ENCODE data around the gene MYO7B. TPM values are rescaled to one million over a fixed set of nuclear protein-coding genes. Genes with fewer than 3 reads are reported as not detected.

MYO7B gene
- total and polyA plus RNA-seq, 4 donors, result 0.51 to 4.7 (median 1.9) TPM

GRCh38 chr2:127627740-127628571 lies 92.5 kb downstream of the MYO7B start:
- Histone ChIP-seq H3K4me1 (ENCODE audit: control insufficient read depth in 5 of 5, insufficient read depth in 5 of 5, low read length in 5 of 5) (peaks cover 0 to 10% (median 0%) of the 10 kb centered on the region in 5 donors), H3K36me3 (ENCODE audit: control insufficient read depth in 4 of 4, insufficient read depth in 4 of 4, low read length in 4 of 4) (no peaks in the 10 kb centered on the region), H3K27ac (ENCODE audit: low read depth in 1 of 2, low read length in 1 of 2) (no peak overlapping the region), H3K9ac (ENCODE audit: insufficient read depth in 1 of 2, low read length in 2 of 2) (no peak overlapping the region), H3K9me3 (ENCODE audit: control insufficient read depth in 4 of 4, insufficient read depth in 3 of 4, low read length in 3 of 4) (peaks cover 0 to 2% (median 0%) of the 10 kb centered on the region in 4 donors), H3K27me3 (ENCODE audit: control insufficient read depth in 3 of 3, insufficient read depth in 3 of 3, low read length in 2 of 3) (no peaks in the 10 kb centered on the region), H3K4me3 (no peak overlapping the region)
- WGBS, 2 donors, result 89 to 94% methylated on average over 18 of the region's 18 CpGs
- ATAC-seq (ENCODE audit: insufficient read depth, low FRiP score), result no peak
- no peak for DNase-seq
- TF ChIP-seq CTCF (IDR thresholded peaks at IDR 0.05; ENCODE audit: control extremely low read depth, extremely low read depth), result no peak

GRCh38 chr2:127628767-127629614 lies 93.5 kb downstream of the MYO7B start:
- no peaks in the 10 kb centered on the region for H3K27me3 ChIP-seq (ENCODE audit: control insufficient read depth in 3 of 3, insufficient read depth in 3 of 3, low read length in 2 of 3)
- TF ChIP-seq CTCF (IDR thresholded peaks at IDR 0.05; ENCODE audit: control extremely low read depth, extremely low read depth), result no peak
- peaks cover 0 to 2% (median 0%) of the 10 kb centered on the region in 4 donors for H3K9me3 ChIP-seq (ENCODE audit: control insufficient read depth in 4 of 4, insufficient read depth in 3 of 4, low read length in 3 of 4)
- no peaks in the 10 kb centered on the region for H3K36me3 ChIP-seq (ENCODE audit: control insufficient read depth in 4 of 4, insufficient read depth in 4 of 4, low read length in 4 of 4)
- no peak overlapping the region for H3K4me3 ChIP-seq
- H3K9ac ChIP-seq (ENCODE audit: insufficient read depth in 1 of 2, low read length in 2 of 2), result no peak overlapping the region
- DNase-seq (no peak), ATAC-seq (ENCODE audit: insufficient read depth, low FRiP score) (no peak)
- 82 to 86% methylated on average over 17 of the region's 17 CpGs for WGBS, 2 donors
- H3K4me1 ChIP-seq (ENCODE audit: control insufficient read depth in 5 of 5, insufficient read depth in 5 of 5, low read length in 5 of 5), result peaks cover 0 to 17% (median 0%) of the 10 kb centered on the region in 5 donors
- H3K27ac ChIP-seq (ENCODE audit: low read depth in 1 of 2, low read length in 1 of 2), result no peak overlapping the region

GRCh38 chr2:127629637-127630036 lies 94.2 kb downstream of the MYO7B start:
- Histone ChIP-seq H3K27ac (ENCODE audit: low read depth in 1 of 2, low read length in 1 of 2) (no peak overlapping the region), H3K9ac (ENCODE audit: insufficient read depth in 1 of 2, low read length in 2 of 2) (no peak overlapping the region), H3K9me3 (ENCODE audit: control insufficient read depth in 4 of 4, insufficient read depth in 3 of 4, low read length in 3 of 4) (peaks cover 0 to 2% (median 0%) of the 10 kb centered on the region in 4 donors), H3K4me3 (no peak overlapping the region), H3K36me3 (ENCODE audit: control insufficient read depth in 4 of 4, insufficient read depth in 4 of 4, low read length in 4 of 4) (no peaks in the 10 kb centered on the region), H3K27me3 (ENCODE audit: control insufficient read depth in 3 of 3, insufficient read depth in 3 of 3, low read length in 2 of 3) (no peaks in the 10 kb centered on the region), H3K4me1 (ENCODE audit: control insufficient read depth in 5 of 5, insufficient read depth in 5 of 5, low read length in 5 of 5) (peaks cover 0 to 23% (median 0%) of the 10 kb centered on the region in 5 donors)
- 78 to 82% methylated on average over 9 of the region's 9 CpGs for WGBS, 2 donors
- DNase-seq (no peak), ATAC-seq (ENCODE audit: insufficient read depth, low FRiP score) (no peak)
- no peak for TF ChIP-seq CTCF (IDR thresholded peaks at IDR 0.05; ENCODE audit: control extremely low read depth, extremely low read depth)
